NK-92 (cell line): ENCODE results near the gene CCDC159.

Source experiments
- DNase-seq: peaks from one replicate; lab custom pipeline; 2025; ENCODE audit not compliant: unreplicated experiment; lab: John Stamatoyannopoulos, UW

CCDC159 gene

GRCh38 chr19:11387162-11388034, 41.1 kb downstream of the CCDC159 start:
- no peak for DNase-seq

GRCh38 chr19:11390359-11390758, 44.0 kb downstream of the CCDC159 start:
- DNase-seq = no peak

DNA sequence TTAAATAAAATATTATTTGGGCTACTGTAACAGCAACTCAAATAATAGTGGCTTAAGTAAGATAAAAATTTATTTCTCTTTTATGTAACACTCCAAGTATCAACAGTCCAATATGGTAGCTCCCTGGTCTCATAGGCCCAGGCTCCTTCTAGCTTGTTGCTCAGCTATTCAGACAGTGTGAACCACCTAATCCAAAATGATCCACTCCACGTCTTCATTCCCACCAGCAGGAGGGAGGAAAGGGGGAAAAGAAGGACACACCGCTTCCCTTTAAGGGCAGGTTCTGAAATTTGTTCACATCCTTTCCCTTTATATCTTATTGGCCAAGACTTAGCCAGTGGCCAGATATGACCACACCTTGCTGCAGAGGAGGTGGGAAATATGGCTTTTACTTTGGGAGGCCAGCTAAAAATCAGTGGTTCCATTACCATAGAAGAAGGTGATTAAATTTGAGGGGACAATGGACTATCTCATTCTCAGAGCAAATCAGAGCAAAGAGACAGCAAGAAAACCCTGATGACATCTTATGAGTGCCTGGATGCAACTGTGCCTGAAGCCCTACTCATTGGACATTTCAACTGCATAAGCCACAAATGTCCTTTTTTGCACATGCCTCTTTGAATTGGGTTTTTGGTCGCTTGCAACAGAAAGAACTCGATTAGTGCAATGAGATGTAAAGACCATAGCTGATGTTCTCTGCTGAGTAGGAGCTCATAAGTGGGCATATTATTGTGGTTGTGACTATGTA, 44.8 kb downstream of the CCDC159 start:
- DNase-seq = no peak

DNA sequence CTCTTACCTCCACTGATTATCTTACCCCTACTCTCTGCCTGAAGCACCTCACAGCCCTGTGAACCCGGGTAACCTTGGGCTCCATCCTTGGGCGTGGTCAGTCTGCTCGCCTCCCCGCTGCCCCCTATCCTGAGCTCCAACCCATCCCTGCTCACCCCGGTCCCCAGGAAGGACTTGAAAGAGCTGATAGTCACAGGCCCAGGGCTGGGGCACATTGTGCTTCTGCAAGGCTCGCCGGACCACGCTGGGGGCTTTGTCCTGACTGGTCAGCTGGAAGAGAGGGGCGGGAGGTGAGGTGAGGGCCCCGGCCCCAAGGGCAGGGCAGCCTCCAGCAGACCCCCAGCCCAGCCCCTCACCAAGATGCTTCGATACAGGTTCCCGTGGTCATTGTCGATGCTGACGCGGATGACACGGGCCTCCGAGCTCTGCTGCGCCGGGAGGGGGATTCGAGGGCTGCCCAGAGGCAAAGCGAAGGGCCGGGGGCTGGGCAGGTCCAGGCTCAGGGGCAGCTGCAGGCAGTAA, 50.8 kb downstream of the CCDC159 start:
- no peak for DNase-seq

DNA sequence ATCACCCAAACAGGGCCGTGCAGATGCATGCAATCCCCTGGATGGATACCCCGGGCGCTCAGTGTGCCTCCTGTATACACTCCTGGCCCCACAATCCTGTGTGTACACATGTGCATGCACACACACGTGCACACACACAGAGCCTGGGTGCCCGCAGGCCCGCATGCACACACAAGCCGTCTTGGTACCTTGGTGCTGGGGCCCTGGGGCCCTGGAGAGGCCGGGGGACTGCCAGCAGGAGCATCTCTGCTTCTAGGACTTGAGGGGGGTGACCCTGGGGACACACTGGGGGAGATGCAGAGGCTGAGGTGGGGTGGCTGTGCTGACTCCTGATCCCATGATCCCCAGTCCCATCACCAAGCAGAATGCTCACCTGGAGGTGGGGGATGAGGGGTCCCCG, 53.3 kb downstream of the CCDC159 start:
- DNase-seq = no peak

DNA sequence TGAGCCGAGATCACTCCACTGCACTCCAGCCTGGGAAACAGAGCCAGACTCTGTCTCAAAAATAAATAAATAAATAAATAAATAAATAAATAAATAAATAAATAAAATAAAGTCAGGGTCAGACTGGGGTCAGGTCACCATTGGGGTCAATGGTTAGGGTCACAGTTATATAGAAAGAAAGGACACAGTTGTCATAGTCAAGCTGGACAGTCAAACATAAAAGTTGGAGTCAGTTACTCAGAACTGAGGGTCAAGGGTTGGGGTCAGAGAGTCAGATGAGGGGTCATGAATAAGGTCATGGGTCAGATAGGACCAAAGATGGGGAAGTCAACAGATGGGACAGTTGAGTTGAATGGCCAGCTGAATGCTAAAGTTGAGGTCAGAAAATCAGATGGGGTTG, 54.5 kb downstream of the CCDC159 start:
- DNase-seq = no peak

DNA sequence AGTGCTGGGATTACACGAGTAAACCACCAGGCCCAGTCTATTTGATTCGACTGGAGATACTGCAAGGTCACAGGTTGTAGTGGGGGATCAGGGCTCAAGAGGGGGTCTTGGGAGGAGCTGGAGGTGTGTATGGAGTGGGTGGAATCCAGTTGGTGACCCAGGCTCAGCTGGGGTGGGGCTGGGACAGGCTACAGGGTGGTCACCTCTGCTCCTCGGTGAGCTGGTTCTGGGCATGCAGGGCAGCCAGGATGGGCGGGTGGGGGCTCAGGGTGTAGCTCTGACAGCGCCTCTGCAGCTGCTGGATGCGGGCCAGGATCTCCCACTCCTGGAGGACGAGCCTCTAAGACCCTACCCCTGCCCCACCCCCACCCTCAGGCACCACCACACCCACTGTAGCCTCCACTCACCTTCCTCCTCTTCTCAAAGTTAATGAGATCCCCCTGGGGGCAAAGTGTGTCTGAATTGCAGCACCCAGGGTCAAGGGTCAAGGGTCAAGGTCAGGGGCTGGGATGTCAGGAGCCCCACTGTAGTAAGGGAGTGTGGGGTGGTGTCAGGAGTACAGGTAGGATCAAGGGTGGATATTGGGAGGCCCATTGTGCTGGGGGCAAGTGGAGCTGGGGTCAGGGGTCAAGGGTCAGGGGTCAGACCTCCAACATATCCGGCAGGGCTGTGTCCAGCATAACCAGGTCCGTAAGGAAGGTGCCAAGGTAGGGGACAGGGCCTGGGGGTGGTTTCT, 55.7 kb downstream of the CCDC159 start:
- DNase-seq = no peak
